ENCODE data around the gene MOGAT1. TPM values are rescaled to one million over a fixed set of nuclear protein-coding genes. Genes with fewer than 3 reads are reported as not detected.

Gene MOGAT1
- total and polyA plus RNA-seq, 2 of the 13 experiments (the other 11 are each of a cell fraction or from before 2014, with no cell fraction given) = 0.98 to 4.3 TPM

- TF ChIP-seq NR2F1 (CRISPR knock-in tag; IDR thresholded peaks at IDR 0.05) (peak; percentile 11 to 50; a peak in 1 of 4 replicates), KDM3A (CRISPR knock-in tag; IDR thresholded peaks at IDR 0.05; ENCODE audit: low read depth) (peak; percentile 97), ZNF230 (CRISPR knock-in tag; IDR thresholded peaks at IDR 0.05) (peak; percentile 92), TCF7L2 (IDR thresholded peaks at IDR 0.05; ENCODE audit: low read depth, low read length) (no peak), HOXA9 (CRISPR knock-in tag; IDR thresholded peaks at IDR 0.05; ENCODE audit: borderline replicate concordance) (no peak), ZFP41 (CRISPR knock-in tag; IDR thresholded peaks at IDR 0.05; ENCODE audit: borderline replicate concordance) (0 out of 2 replicates have a peak, but pooled peaks have one; percentile 33), NCOA2 (CRISPR knock-in tag; IDR thresholded peaks at IDR 0.05) (no peak), TEAD2 (CRISPR knock-in tag; IDR thresholded peaks at IDR 0.05) (peak; percentile 53; the same call in 1 of the 2 replicates), WIZ (CRISPR knock-in tag; IDR thresholded peaks at IDR 0.05) (peak; percentile 91), SOX6 (IDR thresholded peaks at IDR 0.05) (no peak), SOX6 (CRISPR knock-in tag; IDR thresholded peaks at IDR 0.05) (peak; percentile 53), ZBTB3 (CRISPR knock-in tag; IDR thresholded peaks at IDR 0.05; ENCODE audit: borderline replicate concordance, low read depth) (peak; percentile 94), PHF20 (CRISPR knock-in tag; IDR thresholded peaks at IDR 0.05) (no peak), ZNF619 (CRISPR knock-in tag; IDR thresholded peaks at IDR 0.05) (peak; percentile 85), ZMYM4 (CRISPR knock-in tag; IDR thresholded peaks at IDR 0.05) (peak; percentile 77), CBFB (CRISPR knock-in tag; IDR thresholded peaks at IDR 0.05) (peak; percentile 82), TCF7 (IDR thresholded peaks at IDR 0.05; ENCODE audit: low read depth) (peak; percentile 16; the same call in 1 of the 2 replicates), ZNF101 (CRISPR knock-in tag; IDR thresholded peaks at IDR 0.05; ENCODE audit: borderline replicate concordance, low read depth) (0 out of 2 replicates have a peak, but pooled peaks have one; percentile 72), ZFP82 (CRISPR knock-in tag; IDR thresholded peaks at IDR 0.05; ENCODE audit: borderline replicate concordance) (peak; percentile 95; the same call in 1 of the 2 replicates), GATAD1 (CRISPR knock-in tag; IDR thresholded peaks at IDR 0.05) (peak; percentile 51; the same call in 1 of the 2 replicates), MAZ (IDR thresholded peaks at IDR 0.05; ENCODE audit: borderline replicate concordance, low read depth, low read length) (no peak), MAZ (CRISPR knock-in tag; IDR thresholded peaks at IDR 0.05; ENCODE audit: low read depth) (peak; percentile 82), THAP11 (CRISPR knock-in tag; IDR thresholded peaks at IDR 0.05) (peak; percentile 20; the same call in 1 of the 2 replicates), HNF4G (IDR thresholded peaks at IDR 0.05; ENCODE audit: borderline replicate concordance, low read depth, low read length) (0 out of 2 replicates have a peak, but pooled peaks have one; percentile 35), HNF4G (CRISPR knock-in tag; IDR thresholded peaks at IDR 0.05; ENCODE audit: borderline replicate concordance, low read depth) (0 out of 2 replicates have a peak, but pooled peaks have one; percentile 49), ZNF367 (CRISPR knock-in tag; IDR thresholded peaks at IDR 0.05; ENCODE audit: borderline replicate concordance) (peak; percentile 26; the same call in 1 of the 2 replicates)
Measured at GRCh38 chr2:222671259-222672067, at the start of gene MOGAT1 (continued).

Data from HepG2 (cell line).